IPS-18a (cell line): Measurements from ENCODE around the gene LRRTM4.
"Not testable (repeated sequence)": the region's sequence is repeated elsewhere in the genome, so short reads cannot be mapped to it uniquely, and the experiment has no call there.

Experiments used
- H3K27ac ChIP-seq: one replicate; pipeline ENCODE4 v1.5.1; 2013; ENCODE audit warnings: low read length
- H3K27me3 ChIP-seq: one replicate; pipeline ENCODE4 v1.6.1; 2013; ENCODE audit warnings: mild to moderate bottlenecking, low read length; ENCODE audit not compliant: control insufficient read depth, insufficient read depth
- H3K36me3 ChIP-seq: one replicate; pipeline ENCODE4 v1.6.1; 2013; ENCODE audit warnings: low read depth, low read length; ENCODE audit not compliant: control insufficient read depth
- H3K4me1 ChIP-seq: one replicate; pipeline ENCODE4 v1.6.1; 2013; ENCODE audit warnings: low read depth, low read length; ENCODE audit not compliant: control insufficient read depth
- H3K4me3 ChIP-seq: one replicate; pipeline ENCODE4 v1.5.1; 2013; ENCODE audit warnings: low read length
- H3K9ac ChIP-seq: one replicate; pipeline ENCODE4 v1.6.1; 2013; ENCODE audit warnings: mild to moderate bottlenecking, low read length, moderate library complexity
- H3K9me3 ChIP-seq: one replicate; pipeline ENCODE4 v1.6.1; 2013; ENCODE audit warnings: low read depth, low read length; ENCODE audit not compliant: control insufficient read depth

LRRTM4 gene

DNA sequence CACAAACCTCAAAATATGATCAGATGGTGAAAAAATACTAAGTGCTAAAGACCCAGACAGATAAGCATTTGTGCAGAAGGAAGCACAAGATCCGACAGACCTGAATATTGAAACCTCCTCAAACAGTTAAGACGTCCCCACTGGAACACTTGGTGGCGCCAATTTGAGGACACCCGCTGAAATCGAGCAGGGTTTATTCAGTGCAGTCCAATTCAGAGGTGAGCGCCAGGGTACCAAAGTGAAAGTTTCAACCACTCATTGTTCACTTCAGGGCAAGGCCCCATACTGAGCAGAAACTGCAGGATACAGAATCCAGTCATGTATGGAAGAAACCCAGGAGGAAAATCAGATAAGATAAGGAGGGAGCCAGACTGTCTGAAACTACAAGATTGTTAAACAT lies 417.6 kb downstream of the LRRTM4 start:
- peaks cover 9% of the 10 kb centered on the region for H3K4me1 ChIP-seq
- no peak overlapping the region for H3K9ac ChIP-seq
- no peak overlapping the region for H3K4me3 ChIP-seq
- no peaks in the 10 kb centered on the region for H3K9me3 ChIP-seq
- H3K27ac ChIP-seq: no peak overlapping the region
- H3K27me3 ChIP-seq: no peaks in the 10 kb centered on the region
- H3K36me3 ChIP-seq: peaks cover 4% of the 10 kb centered on the region

- Histone ChIP-seq H3K36me3 (peaks cover 18% of the 10 kb centered on the region), H3K9me3 (no peaks in the 10 kb centered on the region), H3K4me1 (peaks cover 9% of the 10 kb centered on the region), H3K9ac (no peak overlapping the region), H3K27ac (no peak overlapping the region), H3K4me3 (no peak overlapping the region), H3K27me3 (no peaks in the 10 kb centered on the region)
These were observed 419.2 kb downstream of the LRRTM4 start for GRCh38 chr2:77102927-77103326.

DNA sequence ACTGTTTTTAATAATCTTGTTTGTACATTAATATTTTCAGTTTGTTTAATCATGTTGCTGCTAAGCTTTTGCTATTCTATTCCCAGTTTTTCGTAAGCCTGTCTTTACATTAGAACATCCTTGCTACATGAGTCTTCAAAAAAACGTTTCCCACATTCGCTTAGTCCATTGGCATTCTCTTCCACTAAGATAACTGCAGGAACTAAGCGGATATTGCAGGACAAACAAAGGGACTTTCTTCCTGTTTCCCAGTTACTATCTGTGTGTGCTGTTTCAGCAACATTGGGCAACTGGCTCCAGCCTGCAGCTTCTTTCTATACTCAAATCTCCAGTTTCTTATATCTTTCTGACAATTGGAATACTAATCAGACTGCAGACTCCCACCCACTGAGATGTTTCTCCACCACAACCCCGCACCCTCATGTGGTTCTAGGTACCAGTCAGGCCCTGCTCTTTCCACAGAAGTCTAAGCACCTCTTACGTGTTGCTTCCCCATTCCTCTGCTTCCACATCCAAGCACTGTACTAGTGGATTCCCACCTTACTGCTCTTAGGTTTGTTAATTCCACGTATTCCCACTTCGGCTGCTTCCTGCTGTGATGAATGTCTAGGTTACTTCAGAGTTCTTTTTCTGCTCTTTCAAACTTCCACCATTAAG lies 420.3 kb downstream of the LRRTM4 start:
- no peak overlapping the region for H3K27ac ChIP-seq

GRCh38 chr2:77099961-77100360 lies 422.2 kb downstream of the LRRTM4 start:
- Histone ChIP-seq H3K9me3 (no peaks in the 10 kb centered on the region), H3K36me3 (peaks cover 35% of the 10 kb centered on the region), H3K27ac (no peak overlapping the region), H3K4me3 (no peak overlapping the region), H3K27me3 (no peaks in the 10 kb centered on the region), H3K4me1 (peaks cover 17% of the 10 kb centered on the region), H3K9ac (no peak overlapping the region)

More for the DNA sequence above, 420.3 kb downstream of the LRRTM4 start:
- Histone ChIP-seq H3K36me3 (peaks cover 24% of the 10 kb centered on the region), H3K4me3 (no peak overlapping the region), H3K9ac (no peak overlapping the region), H3K27me3 (no peaks in the 10 kb centered on the region), H3K9me3 (no peaks in the 10 kb centered on the region), H3K4me1 (peaks cover 9% of the 10 kb centered on the region)

GRCh38 chr2:77095525-77095924 lies 426.7 kb downstream of the LRRTM4 start:
- H3K36me3 ChIP-seq: peaks cover 46% of the 10 kb centered on the region
- H3K9ac ChIP-seq: not testable (repeated sequence)

DNA sequence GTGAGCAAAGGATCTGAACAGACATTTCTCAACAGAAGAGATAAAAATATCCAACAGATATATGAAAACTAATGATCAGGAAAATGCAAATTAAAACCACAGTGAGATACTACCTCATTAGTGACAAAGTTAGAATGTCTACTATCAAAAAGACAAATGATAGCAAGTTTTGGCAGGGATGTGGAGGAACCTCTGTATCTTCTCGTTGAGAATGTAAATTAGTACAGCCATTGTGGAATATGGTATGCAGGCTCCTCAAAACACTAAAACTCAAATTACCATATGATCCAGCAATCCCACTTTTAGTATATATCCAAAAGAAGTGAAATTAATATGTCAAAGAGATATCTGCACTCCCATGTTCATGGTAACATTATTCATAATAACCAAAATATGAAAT lies 427.1 kb downstream of the LRRTM4 start:
- no peak overlapping the region for H3K9ac ChIP-seq
- peaks cover 44% of the 10 kb centered on the region for H3K36me3 ChIP-seq
- H3K27ac ChIP-seq: peak overlapping the region; percentile 21

More at GRCh38 chr2:77095525-77095924, 426.7 kb downstream of the LRRTM4 start:
- not testable (repeated sequence) for H3K9me3 ChIP-seq, H3K27ac ChIP-seq, H3K27me3 ChIP-seq
- H3K4me3 ChIP-seq: peak overlapping the region; percentile 51
- H3K4me1 ChIP-seq: peaks cover 15% of the 10 kb centered on the region

GRCh38 chr2:77088424-77088823 lies 433.8 kb downstream of the LRRTM4 start:
- not testable (repeated sequence) for H3K9me3 ChIP-seq, H3K27me3 ChIP-seq, H3K36me3 ChIP-seq
- H3K27ac ChIP-seq: peak overlapping the region; percentile 57
- peak overlapping the region; percentile 83 for H3K9ac ChIP-seq
- peaks cover 27% of the 10 kb centered on the region for H3K4me1 ChIP-seq
- peak overlapping the region; percentile 82 for H3K4me3 ChIP-seq

More for the DNA sequence above, 427.1 kb downstream of the LRRTM4 start:
- peak overlapping the region; percentile 51 for H3K4me3 ChIP-seq
- H3K4me1 ChIP-seq: peaks cover 15% of the 10 kb centered on the region
- H3K27me3 ChIP-seq: no peaks in the 10 kb centered on the region
- H3K9me3 ChIP-seq: no peaks in the 10 kb centered on the region

GRCh38 chr2:77087987-77088414 lies 434.2 kb downstream of the LRRTM4 start:
- Histone ChIP-seq H3K27ac (peak overlapping the region; percentile 14), H3K4me1 (peaks cover 27% of the 10 kb centered on the region), H3K36me3 (peaks cover 2% of the 10 kb centered on the region), H3K9me3 (no peaks in the 10 kb centered on the region), H3K4me3 (peak overlapping the region; percentile 82), H3K27me3 (no peaks in the 10 kb centered on the region), H3K9ac (peak overlapping the region; percentile 11)

DNA sequence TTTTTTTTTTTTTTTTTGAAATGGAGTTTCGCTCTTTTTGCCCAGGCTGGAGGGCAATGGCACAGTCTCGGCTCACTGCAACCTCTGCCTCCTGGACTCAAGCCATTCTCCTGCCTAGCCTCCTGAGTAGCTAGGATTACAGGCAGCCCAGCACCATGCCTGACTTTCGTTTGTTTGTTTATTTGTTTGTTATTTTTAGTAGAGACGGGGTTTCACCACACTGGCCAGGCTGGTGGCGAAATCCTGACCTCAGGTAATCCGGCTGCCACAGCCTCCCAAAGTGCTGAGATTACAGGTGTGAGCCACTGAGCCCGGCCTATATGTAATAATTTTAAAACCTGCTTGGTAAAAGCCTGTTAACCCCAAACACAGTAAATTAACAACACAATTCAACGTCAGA lies 435.7 kb downstream of the LRRTM4 start:
- H3K4me3 ChIP-seq: peak overlapping the region; percentile 46
- peaks cover 2% of the 10 kb centered on the region for H3K36me3 ChIP-seq
- peak overlapping the region; percentile 85 for H3K27ac ChIP-seq
- H3K27me3 ChIP-seq: no peaks in the 10 kb centered on the region
- peak overlapping the region; percentile 58 for H3K9ac ChIP-seq
- no peaks in the 10 kb centered on the region for H3K9me3 ChIP-seq
- H3K4me1 ChIP-seq: peaks cover 27% of the 10 kb centered on the region

DNA sequence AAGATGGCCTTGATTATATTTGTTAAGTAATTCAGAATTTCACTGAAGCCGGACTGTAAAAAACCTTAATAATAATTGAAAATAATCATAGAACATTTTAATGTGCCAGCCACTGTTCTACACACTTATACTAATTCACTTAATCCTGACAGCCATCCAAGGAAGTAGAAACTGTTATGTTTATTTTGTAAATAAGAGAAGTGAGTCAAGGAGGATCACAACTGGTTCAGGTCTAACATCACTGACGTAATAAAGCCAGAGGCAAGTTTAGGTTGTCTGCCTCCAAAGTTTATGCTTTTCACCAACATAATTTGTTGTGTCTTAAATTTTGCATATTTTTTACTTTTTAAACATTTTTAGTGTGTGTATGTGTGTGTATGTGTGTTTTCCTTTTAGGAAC lies 436.1 kb downstream of the LRRTM4 start:
- H3K27me3 ChIP-seq: no peaks in the 10 kb centered on the region
- H3K4me3 ChIP-seq: no peak overlapping the region
- peaks cover 27% of the 10 kb centered on the region for H3K4me1 ChIP-seq
- H3K9me3 ChIP-seq: no peaks in the 10 kb centered on the region
- H3K9ac ChIP-seq: peak overlapping the region; percentile 58
- peaks cover 2% of the 10 kb centered on the region for H3K36me3 ChIP-seq
- no peak overlapping the region for H3K27ac ChIP-seq

- Histone ChIP-seq H3K27ac (no peak overlapping the region), H3K9me3 (no peaks in the 10 kb centered on the region), H3K27me3 (no peaks in the 10 kb centered on the region), H3K4me1 (peaks cover 27% of the 10 kb centered on the region), H3K9ac (no peak overlapping the region), H3K4me3 (no peak overlapping the region), H3K36me3 (peaks cover 2% of the 10 kb centered on the region)
These were observed 436.6 kb downstream of the LRRTM4 start for GRCh38 chr2:77085561-77085960.

- H3K27me3 ChIP-seq: no peaks in the 10 kb centered on the region
- no peak overlapping the region for H3K27ac ChIP-seq
- H3K9ac ChIP-seq: no peak overlapping the region
- H3K36me3 ChIP-seq: no peaks in the 10 kb centered on the region
- H3K4me1 ChIP-seq: peaks cover 18% of the 10 kb centered on the region
- no peak overlapping the region for H3K4me3 ChIP-seq
- no peaks in the 10 kb centered on the region for H3K9me3 ChIP-seq
These were observed 440.6 kb downstream of the LRRTM4 start for GRCh38 chr2:77081597-77081996.
